ENCODE measurements around the gene ARMC8.

GRCh38 chr3:138327831-138328230 is 140.7 kb downstream of the ARMC8 start:
- TF ChIP-seq POLR2AphosphoS5 (IDR thresholded peaks at IDR 0.05), result no peak
- TF ChIP-seq CTCF (IDR thresholded peaks at IDR 0.05 in 8 of 11, conservative IDR thresholded peaks at IDR 0.05 in 3 of 11), result no peak

Data from spleen (tissue), 7 donors.